Measurements from ENCODE around the gene HNRNPUL1. TPM values are rescaled to one million over a fixed set of nuclear protein-coding genes. Genes with fewer than 3 reads are reported as not detected.
"Not testable (repeated sequence)": the region's sequence is repeated elsewhere in the genome, so short reads cannot be mapped to it uniquely, and the experiment has no call there.

The HNRNPUL1 gene
- total and polyA plus RNA-seq, 2 donors (not counting 1 experiment from before 2014, with no cell fraction given), result 60.7 to 273 TPM

DNA sequence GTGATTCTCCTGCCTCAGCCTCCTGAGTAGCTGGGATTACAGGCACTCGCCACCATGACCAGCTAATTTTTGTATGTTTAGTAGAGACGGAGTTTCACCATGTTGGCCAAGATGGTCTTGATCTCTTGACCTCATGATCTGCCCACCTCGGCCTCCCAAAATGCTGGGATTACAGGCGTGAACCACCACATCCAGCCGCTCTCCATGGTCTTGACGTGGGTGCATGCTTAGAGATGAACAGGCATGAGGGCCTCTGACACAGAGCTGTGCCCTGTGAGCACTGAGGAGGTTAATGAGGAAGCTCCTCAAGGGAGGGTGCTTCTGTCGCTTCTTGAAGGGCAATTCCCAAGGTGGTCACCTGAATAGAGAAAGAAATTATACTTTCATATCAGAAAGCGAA, 25.6 kb downstream of the HNRNPUL1 start:
- DNase-seq; H3K9ac ChIP-seq (ENCODE audit: low read length); CTCF ChIA-PET; H3K27me3 Mint-ChIP-seq; H3K4me1 Mint-ChIP-seq; H3K9me3 ChIP-seq (ENCODE audit: control extremely low read depth in 1 of 3, control insufficient read depth in 2 of 3, insufficient read depth in 1 of 3, low read length in 2 of 3); H3K27me3 ChIP-seq (replicated peaks in 1 of 4; ENCODE audit: control extremely low read depth in 1 of 4, control insufficient read depth in 3 of 4, insufficient read depth in 4 of 4, low read length in 3 of 4); H2AFZ ChIP-seq (ENCODE audit: insufficient read depth, low read depth, low read length, poor library complexity, severe bottlenecking); H3K4me3 Mint-ChIP-seq; H3K4me2 ChIP-seq (replicated peaks; ENCODE audit: low read depth, low read length, poor library complexity, severe bottlenecking); ATAC-seq (ENCODE audit: low read depth); H3K4me1 ChIP-seq (ENCODE audit: control insufficient read depth in 2 of 2, insufficient read depth in 2 of 2, low read length in 2 of 2); H3K4me3 ChIP-seq (ENCODE audit: control extremely low read depth in 1 of 5, extremely low read depth in 1 of 5, insufficient read depth in 1 of 5, low read depth in 2 of 5, low read length in 4 of 5); H3K27ac ChIP-seq (ENCODE audit: low read length in 2 of 2); H3K9me3 Mint-ChIP-seq (ENCODE audit: insufficient read depth); H3K27ac Mint-ChIP-seq: not testable (repeated sequence)
- 93% methylated on average over 6 of the region's 8 CpGs for WGBS (ENCODE audit: insufficient coverage)
- POLR2A ChIA-PET, result interaction anchor here (1.9 kb wide), 1 partner anchor 25 kb away, joined by 4 read pairs; no protein-coding TSS in a partner anchor
- Histone ChIP-seq H3K36me3 (replicated peaks in 1 of 2; ENCODE audit: control extremely low read depth in 1 of 2, control insufficient read depth in 1 of 2, extremely low read depth in 1 of 2, insufficient read depth in 2 of 2, low read length in 1 of 2) (peaks cover 4 to 80% of the 10 kb centered on the region in 2 experiments), H4K20me1 (ENCODE audit: control insufficient read depth, insufficient read depth, low read length, poor library complexity, severe bottlenecking) (peaks cover 21% of the 10 kb centered on the region), H3K79me2 (ENCODE audit: control insufficient read depth, insufficient read depth, low read length) (peaks cover 52% of the 10 kb centered on the region)
- intact Hi-C loops (cut with micrococcal nuclease), result loop anchor here (10.0 kb wide), 1 partner anchor 885 kb away; no protein-coding TSS in a partner anchor

DNA sequence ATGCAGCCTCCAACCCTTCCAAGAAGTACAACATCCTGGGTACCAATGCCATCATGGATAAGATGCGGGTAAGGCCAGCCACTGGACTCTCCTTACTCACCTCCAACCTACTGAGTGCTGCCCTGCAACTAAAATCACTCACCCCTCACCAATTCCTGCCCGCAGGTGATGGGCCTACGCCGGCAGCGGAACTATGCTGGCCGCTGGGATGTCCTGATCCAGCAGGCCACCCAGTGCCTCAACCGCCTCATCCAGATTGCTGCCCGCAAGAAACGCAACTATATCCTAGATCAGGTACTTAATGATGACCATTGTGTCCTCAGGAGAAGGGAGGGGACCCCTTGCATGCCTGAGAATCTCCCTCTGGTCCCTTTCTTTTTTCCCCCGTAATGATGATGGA, 30.2 kb downstream of the HNRNPUL1 start:
- Mint-ChIP-seq H3K27me3 (no peaks in the 10 kb centered on the region), H3K4me3 (no peak overlapping the region), H3K27ac (peak overlapping the region; percentile 26), H3K9me3 (ENCODE audit: insufficient read depth) (no peaks in the 10 kb centered on the region), H3K4me1 (peaks cover 33% of the 10 kb centered on the region)
- Histone ChIP-seq H3K79me2 (ENCODE audit: control insufficient read depth, insufficient read depth, low read length) (peaks cover 50% of the 10 kb centered on the region), H3K9ac (ENCODE audit: low read length) (no peak overlapping the region), H3K4me1 (ENCODE audit: control insufficient read depth in 2 of 2, insufficient read depth in 2 of 2, low read length in 2 of 2) (peaks cover 26 to 29% of the 10 kb centered on the region in 2 donors), H3K9me3 (ENCODE audit: control extremely low read depth in 1 of 3, control insufficient read depth in 2 of 3, insufficient read depth in 1 of 3, low read length in 2 of 3) (no peaks in the 10 kb centered on the region), H2AFZ (ENCODE audit: insufficient read depth, low read depth, low read length, poor library complexity, severe bottlenecking) (no peak overlapping the region), H3K27me3 (replicated peaks in 1 of 4; ENCODE audit: control extremely low read depth in 1 of 4, control insufficient read depth in 3 of 4, insufficient read depth in 4 of 4, low read length in 3 of 4) (no peaks in the 10 kb centered on the region), H3K27ac (ENCODE audit: low read length in 2 of 2) (no peak overlapping the region), H3K36me3 (replicated peaks in 1 of 2; ENCODE audit: control extremely low read depth in 1 of 2, control insufficient read depth in 1 of 2, extremely low read depth in 1 of 2, insufficient read depth in 2 of 2, low read length in 1 of 2) (peaks cover 0 to 90% of the 10 kb centered on the region in 2 experiments), H3K4me3 (ENCODE audit: control extremely low read depth in 1 of 5, extremely low read depth in 1 of 5, insufficient read depth in 1 of 5, low read depth in 2 of 5, low read length in 4 of 5) (no peak overlapping the region), H3K4me2 (replicated peaks; ENCODE audit: low read depth, low read length, poor library complexity, severe bottlenecking) (no peak overlapping the region), H4K20me1 (ENCODE audit: control insufficient read depth, insufficient read depth, low read length, poor library complexity, severe bottlenecking) (peaks cover 11% of the 10 kb centered on the region)
- intact Hi-C loops (cut with micrococcal nuclease), result loop anchor here (10.0 kb wide), 1 partner anchor 890 kb away; no protein-coding TSS in a partner anchor
- 99% methylated on average over 9 of the region's 10 CpGs for WGBS (ENCODE audit: insufficient coverage)
- ChIA-PET POLR2A (no interaction called here), CTCF (interaction anchor here (1.5 kb wide), 1 partner anchor 11 kb away, joined by 4 read pairs; no protein-coding TSS in a partner anchor)
- ATAC-seq (ENCODE audit: low read depth) (no peak), DNase-seq (no peak)
- no peak for TF ChIP-seq EZH2 (IDR thresholded peaks at IDR 0.05; ENCODE audit: borderline replicate concordance, insufficient read depth, low read depth, low read length, poor library complexity, severe bottlenecking)
- TF ChIP-seq, protein P1, sequence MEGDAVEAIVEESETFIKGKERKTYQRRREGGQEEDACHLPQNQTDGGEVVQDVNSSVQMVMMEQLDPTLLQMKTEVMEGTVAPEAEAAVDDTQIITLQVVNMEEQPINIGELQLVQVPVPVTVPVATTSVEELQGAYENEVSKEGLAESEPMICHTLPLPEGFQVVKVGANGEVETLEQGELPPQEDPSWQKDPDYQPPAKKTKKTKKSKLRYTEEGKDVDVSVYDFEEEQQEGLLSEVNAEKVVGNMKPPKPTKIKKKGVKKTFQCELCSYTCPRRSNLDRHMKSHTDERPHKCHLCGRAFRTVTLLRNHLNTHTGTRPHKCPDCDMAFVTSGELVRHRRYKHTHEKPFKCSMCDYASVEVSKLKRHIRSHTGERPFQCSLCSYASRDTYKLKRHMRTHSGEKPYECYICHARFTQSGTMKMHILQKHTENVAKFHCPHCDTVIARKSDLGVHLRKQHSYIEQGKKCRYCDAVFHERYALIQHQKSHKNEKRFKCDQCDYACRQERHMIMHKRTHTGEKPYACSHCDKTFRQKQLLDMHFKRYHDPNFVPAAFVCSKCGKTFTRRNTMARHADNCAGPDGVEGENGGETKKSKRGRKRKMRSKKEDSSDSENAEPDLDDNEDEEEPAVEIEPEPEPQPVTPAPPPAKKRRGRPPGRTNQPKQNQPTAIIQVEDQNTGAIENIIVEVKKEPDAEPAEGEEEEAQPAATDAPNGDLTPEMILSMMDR (IDR thresholded peaks at IDR 0.05), result no peak

Measured in B cell (primary cell).